HCT116 (cell line): ENCODE measurements around the gene PLOD2. TPM values are rescaled to one million over a fixed set of nuclear protein-coding genes. Genes with fewer than 3 reads are reported as not detected.

Source experiments
- ATAC-seq: fragments of 200-7000 bp; cut with Tn5 transposase; 2 replicates; pipeline ENCODE4 v1.9.1; 2020; ENCODE audit warnings: mild to moderate bottlenecking, moderate library complexity
- BruUV-seq: library from RNA; stranded (reverse); fragments of 400-500 nt; replicated peaks from 2 replicates; lab custom pipeline; 2021; lab: Mats Ljungman, UMichigan
- CTCF ChIA-PET: fragments of 300-600 bp; sonication (Branson Sonifier 250); formaldehyde crosslinking; loops from one replicate; lab custom pipeline; 2021; ENCODE audit warnings: antibody characterized with exemption; lab: Charles Lee
- POLR2A ChIA-PET: fragments of 300-600, 350-600 bp; sonication (Branson Sonifier 250); formaldehyde crosslinking; loops from one replicate; lab custom pipeline; 2021; ENCODE audit warnings: antibody characterized with exemption; lab: Charles Lee
- RAD21 ChIA-PET, 2 experiments: fragments of 300-600 bp; sonication (Branson Sonifier 250); formaldehyde crosslinking; loops; one replicate each; lab custom pipeline; 2023; ENCODE audit warnings: low total read pairs in 2 of 2; ENCODE audit not compliant: uncharacterized antibody in 2 of 2, unreplicated experiment in 2 of 2, low non-redundant PET in 1 of 2; lab: Charles Lee
- DNase-seq: peaks from one replicate; pipeline ENCODE4 v3.0.0-alpha.2; 2010; ENCODE audit warnings: low read depth, low spot score
- H2AFZ ChIP-seq: fragments of 200-600 bp; shearing (Covaris generic), sonication (generic); 2 replicates; pipeline ENCODE4 v1.6.1; 2017; ENCODE audit warnings: low read depth, mixed run types, mixed read lengths, antibody characterized with exemption, low read length; ENCODE audit not compliant: poor library complexity, severe bottlenecking
- H3K27ac ChIP-seq: 2 replicates; pipeline ENCODE4 v1.5.1; 2012; ENCODE audit warnings: low read depth, low read length
- H3K27me3 ChIP-seq: fragments of 200-600 bp; sonication (generic); 2 replicates; pipeline ENCODE4 v1.6.1; 2016; ENCODE audit warnings: mixed run types, low read length, mixed read lengths; ENCODE audit not compliant: insufficient read depth
- H3K36me3 ChIP-seq, 2 experiments: fragments of 200-500 bp in 1 of 2; fragments of 200-600 bp in 1 of 2; sonication (Bioruptor generic) in 1 of 2; sonication (generic) in 1 of 2; 2 replicates each; pipeline versions ENCODE4 v1.5.1 to v1.6.1; 2014 to 2016; ENCODE audit warnings: low read length in 2 of 2, inconsistent platforms in 1 of 2, mixed read lengths in 1 of 2, mixed run types in 1 of 2; ENCODE audit not compliant: insufficient read depth in 2 of 2, control insufficient read depth in 1 of 2
- H3K4me1 ChIP-seq, 2 experiments: fragments of 200-600 bp in 1 of 2; sonication (generic) in 1 of 2; 2 replicates each; pipeline versions ENCODE4 v1.5.1 to v1.6.1; 2012 to 2017; ENCODE audit warnings: low read length in 2 of 2, inconsistent platforms in 1 of 2, mild to moderate bottlenecking in 1 of 2, mixed read lengths in 1 of 2, mixed run types in 1 of 2, moderate library complexity in 1 of 2; ENCODE audit not compliant: insufficient read depth in 2 of 2, control insufficient read depth in 1 of 2
- H3K4me2 ChIP-seq: fragments of 200-600 bp; sonication (generic); 2 replicates; pipeline ENCODE4 v1.6.1; 2017; ENCODE audit warnings: mixed run types, low read length, mixed read lengths
- H3K4me3 ChIP-seq, 2 experiments: fragments of 200-600 bp in 1 of 2; sonication (generic) in 1 of 2; replicated peaks in 1 of 2; 2 replicates each; pipeline ENCODE4 v1.5.1; 2011 to 2016; ENCODE audit warnings: low read length in 2 of 2, control low read depth in 1 of 2, low read depth in 1 of 2, mild to moderate bottlenecking in 1 of 2, mixed read lengths in 1 of 2, mixed run types in 1 of 2
- H3K79me2 ChIP-seq: fragments of 200-600 bp; sonication (generic); 2 replicates; pipeline ENCODE4 v1.6.1; 2017; ENCODE audit warnings: mild to moderate bottlenecking, mixed run types, low read length, moderate library complexity, mixed read lengths; ENCODE audit not compliant: insufficient read depth
- H3K9ac ChIP-seq: fragments of 200-600 bp; sonication (generic); 2 replicates; pipeline ENCODE4 v1.6.1; 2016; ENCODE audit warnings: low read length, mixed read lengths
- H3K9me2 ChIP-seq: fragments of 200-600 bp; sonication (generic), shearing (Covaris generic); 2 replicates; pipeline ENCODE4 v1.6.1; 2017; ENCODE audit warnings: mixed run types, mild to moderate bottlenecking, moderate library complexity; ENCODE audit not compliant: insufficient read depth
- H3K9me3 ChIP-seq, 2 experiments: fragments of 200-500 bp in 1 of 2; fragments of 200-600 bp in 1 of 2; sonication (Bioruptor generic) in 1 of 2; sonication (generic) in 1 of 2; 2 replicates each; pipeline ENCODE4 v1.6.1; 2014 to 2017; ENCODE audit warnings: low read length in 2 of 2, mixed read lengths in 2 of 2, inconsistent platforms in 1 of 2, low read depth in 1 of 2, mild to moderate bottlenecking in 1 of 2, mixed run types in 1 of 2, moderate library complexity in 1 of 2; ENCODE audit not compliant: control insufficient read depth in 1 of 2, insufficient read depth in 1 of 2
- H4K20me1 ChIP-seq: fragments of 200-600 bp; sonication (generic), shearing (Covaris generic); 2 replicates; pipeline ENCODE4 v1.6.1; 2017; ENCODE audit warnings: mixed run types, mild to moderate bottlenecking, moderate library complexity; ENCODE audit not compliant: insufficient read depth
- CBX3 ChIP-seq: IDR thresholded peaks from 2 replicates; pipeline ENCODE4 v1.6.1; 2012; ENCODE audit warnings: low read depth
- CEBPB ChIP-seq: IDR thresholded peaks from 2 replicates; pipeline ENCODE4 v1.6.1; 2012; ENCODE audit warnings: low read depth
- CTCF ChIP-seq, 3 experiments: fragments of 200-600 bp in 1 of 3; sonication (generic) in 1 of 3; IDR thresholded peaks in 2 of 3; conservative IDR thresholded peaks in 1 of 3; 2 replicates each; pipeline ENCODE4 v1.5.1; 2012 to 2017; ENCODE audit warnings: low read depth in 2 of 3, low read length in 2 of 3, antibody characterized with exemption in 1 of 3, borderline replicate concordance in 1 of 3, control low read depth in 1 of 3, mild to moderate bottlenecking in 1 of 3, mixed read lengths in 1 of 3, mixed run types in 1 of 3, moderate library complexity in 1 of 3; ENCODE audit not compliant: insufficient read depth in 1 of 3
- ELF1 ChIP-seq: IDR thresholded peaks from 2 replicates; pipeline ENCODE4 v1.6.1; 2012; ENCODE audit warnings: low read depth, borderline replicate concordance
- EZH2 ChIP-seq: fragments of 200-600 bp; sonication (generic); IDR thresholded peaks from 2 replicates; pipeline ENCODE4 v1.6.1; 2017; ENCODE audit warnings: antibody characterized with exemption, mixed run types
- EZH2phosphoT487 ChIP-seq: fragments of 200-600 bp; IDR thresholded peaks from 2 replicates; pipeline ENCODE4 v1.6.1; 2018; ENCODE audit warnings: antibody characterized with exemption, borderline replicate concordance
- FOSL1 ChIP-seq: IDR thresholded peaks from 2 replicates; pipeline ENCODE4 v1.6.1; 2012; ENCODE audit warnings: low read depth
- JUND ChIP-seq: IDR thresholded peaks from 2 replicates; pipeline ENCODE4 v1.6.1; 2012
- MAX ChIP-seq: IDR thresholded peaks from 2 replicates; pipeline ENCODE4 v1.6.1; 2012
- POLR2A ChIP-seq: IDR thresholded peaks from 2 replicates; pipeline ENCODE4 v1.7.0; 2011; ENCODE audit warnings: borderline replicate concordance; ENCODE audit not compliant: insufficient read depth, insufficient read length; ENCODE audit errors: extremely low read depth
- POLR2AphosphoS5 ChIP-seq: IDR thresholded peaks from 2 replicates; pipeline ENCODE4 v1.6.1; 2011; ENCODE audit warnings: mild to moderate bottlenecking, low read depth, low read length, moderate library complexity
- REST ChIP-seq: IDR thresholded peaks from 2 replicates; pipeline ENCODE4 v1.6.1; 2012; ENCODE audit warnings: low read depth
- SIN3A ChIP-seq: IDR thresholded peaks from 2 replicates; pipeline ENCODE4 v1.6.1; 2012; ENCODE audit warnings: low read depth
- SP1 ChIP-seq: IDR thresholded peaks from 2 replicates; pipeline ENCODE4 v1.6.1; 2012; ENCODE audit warnings: low read depth
- TCF7L2 ChIP-seq: IDR thresholded peaks from 2 replicates; pipeline ENCODE4 v1.7.0; 2011; ENCODE audit warnings: borderline replicate concordance, inconsistent platforms; ENCODE audit not compliant: insufficient read depth, insufficient read length; ENCODE audit errors: extremely low read depth
- YY1 ChIP-seq: IDR thresholded peaks from 2 replicates; pipeline ENCODE4 v1.6.1; 2011; ENCODE audit warnings: low read length, low read depth, moderate library complexity, mild to moderate bottlenecking; ENCODE audit not compliant: insufficient replicate concordance; ENCODE audit errors: extremely low read depth
- ZBTB33 ChIP-seq: IDR thresholded peaks from 2 replicates; pipeline ENCODE4 v1.6.1; 2011; ENCODE audit warnings: mild to moderate bottlenecking, low read length, moderate library complexity; ENCODE audit not compliant: insufficient replicate concordance; ENCODE audit errors: extremely low read depth
- ZFX ChIP-seq: fragments of 450-650 bp; IDR thresholded peaks from 2 replicates; pipeline ENCODE4 v1.6.1; 2017
- ZNF274 ChIP-seq: fragments of 200-500 bp; sonication (Bioruptor generic); IDR thresholded peaks from 2 replicates; pipeline ENCODE4 v1.6.1; 2014; ENCODE audit warnings: mild to moderate bottlenecking, low read depth, low read length, inconsistent platforms
- intact Hi-C: fragments of 100-400 bp; cut with micrococcal nuclease; formaldehyde crosslinking; loops from 2 replicates; pipeline ENCODE4 v1.10.0; 2022
- total RNA-seq: library from RNA; stranded (reverse); gene quantifications from one replicate; pipeline ENCODE4 v1.2.1, GENCODE V29; 2021; ENCODE audit not compliant: unreplicated experiment

The PLOD2 gene
- total RNA-seq, 1 experiment from 2014 or later: 25.8 TPM

GRCh38 chr3:146050691-146051090, 110.3 kb downstream of the PLOD2 start:
- Histone ChIP-seq H3K4me2 (no peak overlapping the region), H3K36me3 (no peaks in the 10 kb centered on the region)
- TF ChIP-seq EZH2 (no peak), ZFX (no peak), ZNF274 (no peak), SP1 (no peak), POLR2AphosphoS5 (no peak), TCF7L2 (no peak), REST (no peak), JUND (no peak), EZH2phosphoT487 (no peak), CBX3 (no peak), ELF1 (no peak), CTCF (IDR thresholded peaks at IDR 0.05 in 2 of 3, conservative IDR thresholded peaks at IDR 0.05 in 1 of 3; ENCODE audit: borderline replicate concordance in 1 of 3, insufficient read depth in 1 of 3, low read depth in 2 of 3, low read length in 2 of 3) (no peak), FOSL1 (no peak), YY1 (no peak), MAX (no peak), CEBPB (no peak), ZBTB33 (no peak), POLR2A (no peak), SIN3A (no peak)
- TF ChIP-seq, all 23 proteins: peak for 0
- ATAC-seq (no peak), DNase-seq (no peak)
- ChIA-PET POLR2A (no interaction called here), CTCF (no interaction called here), RAD21 (no interaction called here)
- no peak overlapping the region for H3K4me3 ChIP-seq
- H4K20me1 ChIP-seq: no peaks in the 10 kb centered on the region
- no peaks in the 10 kb centered on the region for H3K27me3 ChIP-seq
- no peaks in the 10 kb centered on the region for H3K79me2 ChIP-seq
- H3K9me2 ChIP-seq: no peaks in the 10 kb centered on the region
- no peak overlapping the region for H3K9ac ChIP-seq
- H3K27ac ChIP-seq: no peak overlapping the region
- no peaks in the 10 kb centered on the region for H3K9me3 ChIP-seq
- intact Hi-C loops: no loop called here
- H2AFZ ChIP-seq: no peak overlapping the region
- H3K4me1 ChIP-seq: no peaks in the 10 kb centered on the region
- BruUV-seq: no TSS peak
